HG02588 (cell line): ENCODE measurements around the gene RFC2.

Experiments
- ATAC-seq: cut with Tn5 transposase; IDR thresholded peaks from one replicate; pipeline ENCODE4 v1.9.1; 2021; ENCODE audit warnings: mild to moderate bottlenecking, moderate library complexity; ENCODE audit not compliant: unreplicated experiment

RFC2 gene

GRCh38 chr7:74193913-74194312 is 60.3 kb downstream of the RFC2 start:
- no peak for ATAC-seq

GRCh38 chr7:74193054-74193453 is 61.1 kb downstream of the RFC2 start:
- no peak for ATAC-seq

GRCh38 chr7:74191231-74191630 is 63.0 kb downstream of the RFC2 start:
- no peak for ATAC-seq

GRCh38 chr7:74190259-74190658 is 63.9 kb downstream of the RFC2 start:
- ATAC-seq = no peak

- no peak for ATAC-seq
These were observed 66.1 kb downstream of the RFC2 start for GRCh38 chr7:74187915-74188675.

- ATAC-seq = no peak
These were observed 68.6 kb downstream of the RFC2 start for GRCh38 chr7:74185636-74186035.

- no peak for ATAC-seq
These were observed 69.2 kb downstream of the RFC2 start for GRCh38 chr7:74185016-74185415.

GRCh38 chr7:74183653-74184450 is 70.3 kb downstream of the RFC2 start:
- no peak for ATAC-seq

GRCh38 chr7:74183142-74183541 is 71.1 kb downstream of the RFC2 start:
- ATAC-seq = no peak

- no peak for ATAC-seq
These were observed 71.6 kb downstream of the RFC2 start for GRCh38 chr7:74182453-74183090.

- ATAC-seq = no peak
These were observed 72.4 kb downstream of the RFC2 start for GRCh38 chr7:74181821-74182220.
